ENCODE measurements around the gene DHX35.

Gene DHX35

GRCh38 chr20:39032997-39033396 is 70.9 kb downstream of the DHX35 start:
- Histone ChIP-seq H4K20me1 (ENCODE audit: insufficient read depth, low read length) (no peaks in the 10 kb centered on the region), H2AFZ (ENCODE audit: low read depth, low read length) (no peak overlapping the region), H3K79me2 (ENCODE audit: insufficient read depth, low read length) (no peaks in the 10 kb centered on the region), H3K9ac (ENCODE audit: low read depth, low read length) (no peak overlapping the region), H3K4me1 (ENCODE audit: insufficient read depth, low read length) (no peaks in the 10 kb centered on the region), H3K27ac (ENCODE audit: low read length) (no peak overlapping the region), H3K4me3 (ENCODE audit: low read depth in 1 of 2, low read length in 2 of 2) (no peak overlapping the region), H3K9me3 (ENCODE audit: insufficient read depth, low read length, severe bottlenecking) (no peaks in the 10 kb centered on the region), H3K27me3 (ENCODE audit: insufficient read depth, low read length, poor library complexity) (no peaks in the 10 kb centered on the region), H3K36me3 (ENCODE audit: insufficient read depth, low read length) (peaks cover 86% of the 10 kb centered on the region), H3K4me2 (ENCODE audit: insufficient read depth, low read length) (no peak overlapping the region)
- no peak for ATAC-seq (ENCODE audit: insufficient read depth, low read depth)
- no peak for TF ChIP-seq CTCF (IDR thresholded peaks at IDR 0.05; ENCODE audit: borderline replicate concordance, extremely low read depth, low read length, poor library complexity, severe bottlenecking)
- TF ChIP-seq EZH2 (IDR thresholded peaks at IDR 0.05; ENCODE audit: borderline replicate concordance, low read depth, low read length, severe bottlenecking): no peak
- DNase-seq: no peak

- H2AFZ ChIP-seq (ENCODE audit: low read depth, low read length): no peak overlapping the region
- H3K4me1 ChIP-seq (ENCODE audit: insufficient read depth, low read length): no peaks in the 10 kb centered on the region
- peaks cover 88% of the 10 kb centered on the region for H3K36me3 ChIP-seq (ENCODE audit: insufficient read depth, low read length)
- TF ChIP-seq CTCF (IDR thresholded peaks at IDR 0.05; ENCODE audit: borderline replicate concordance, extremely low read depth, low read length, poor library complexity, severe bottlenecking) (no peak), EZH2 (IDR thresholded peaks at IDR 0.05; ENCODE audit: borderline replicate concordance, low read depth, low read length, severe bottlenecking) (no peak)
- no peak overlapping the region for H3K4me2 ChIP-seq (ENCODE audit: insufficient read depth, low read length)
- H3K27ac ChIP-seq (ENCODE audit: low read length): no peak overlapping the region
- DNase-seq (no peak), ATAC-seq (ENCODE audit: insufficient read depth, low read depth) (no peak)
- no peaks in the 10 kb centered on the region for H3K79me2 ChIP-seq (ENCODE audit: insufficient read depth, low read length)
- H3K9ac ChIP-seq (ENCODE audit: low read depth, low read length): no peak overlapping the region
- no peaks in the 10 kb centered on the region for H3K9me3 ChIP-seq (ENCODE audit: insufficient read depth, low read length, severe bottlenecking)
- H3K4me3 ChIP-seq (ENCODE audit: low read depth in 1 of 2, low read length in 2 of 2): no peak overlapping the region
- H3K27me3 ChIP-seq (ENCODE audit: insufficient read depth, low read length, poor library complexity): no peaks in the 10 kb centered on the region
- H4K20me1 ChIP-seq (ENCODE audit: insufficient read depth, low read length): no peaks in the 10 kb centered on the region
These were observed 73.9 kb downstream of the DHX35 start for GRCh38 chr20:39036011-39036410.

GRCh38 chr20:39036851-39037250 is 74.7 kb downstream of the DHX35 start:
- Histone ChIP-seq H2AFZ (ENCODE audit: low read depth, low read length) (no peak overlapping the region), H3K4me3 (ENCODE audit: low read depth in 1 of 2, low read length in 2 of 2) (no peak overlapping the region), H3K79me2 (ENCODE audit: insufficient read depth, low read length) (no peaks in the 10 kb centered on the region), H3K9ac (ENCODE audit: low read depth, low read length) (no peak overlapping the region), H3K9me3 (ENCODE audit: insufficient read depth, low read length, severe bottlenecking) (no peaks in the 10 kb centered on the region), H4K20me1 (ENCODE audit: insufficient read depth, low read length) (no peaks in the 10 kb centered on the region), H3K27ac (ENCODE audit: low read length) (no peak overlapping the region), H3K4me2 (ENCODE audit: insufficient read depth, low read length) (no peak overlapping the region), H3K4me1 (ENCODE audit: insufficient read depth, low read length) (no peaks in the 10 kb centered on the region), H3K27me3 (ENCODE audit: insufficient read depth, low read length, poor library complexity) (no peaks in the 10 kb centered on the region), H3K36me3 (ENCODE audit: insufficient read depth, low read length) (peaks cover 82% of the 10 kb centered on the region)
- DNase-seq: no peak
- TF ChIP-seq EZH2 (IDR thresholded peaks at IDR 0.05; ENCODE audit: borderline replicate concordance, low read depth, low read length, severe bottlenecking) (no peak), CTCF (IDR thresholded peaks at IDR 0.05; ENCODE audit: borderline replicate concordance, extremely low read depth, low read length, poor library complexity, severe bottlenecking) (no peak)
- no peak for ATAC-seq (ENCODE audit: insufficient read depth, low read depth)

GRCh38 chr20:39038047-39038446 is 75.9 kb downstream of the DHX35 start:
- ATAC-seq (ENCODE audit: insufficient read depth, low read depth) (no peak), DNase-seq (no peak)
- no peak overlapping the region for H3K4me3 ChIP-seq (ENCODE audit: low read depth in 1 of 2, low read length in 2 of 2)
- H2AFZ ChIP-seq (ENCODE audit: low read depth, low read length): no peak overlapping the region
- no peaks in the 10 kb centered on the region for H3K79me2 ChIP-seq (ENCODE audit: insufficient read depth, low read length)
- no peaks in the 10 kb centered on the region for H3K9me3 ChIP-seq (ENCODE audit: insufficient read depth, low read length, severe bottlenecking)
- no peak overlapping the region for H3K9ac ChIP-seq (ENCODE audit: low read depth, low read length)
- H3K27me3 ChIP-seq (ENCODE audit: insufficient read depth, low read length, poor library complexity): no peaks in the 10 kb centered on the region
- H3K36me3 ChIP-seq (ENCODE audit: insufficient read depth, low read length): peaks cover 82% of the 10 kb centered on the region
- H3K4me2 ChIP-seq (ENCODE audit: insufficient read depth, low read length): no peak overlapping the region
- no peaks in the 10 kb centered on the region for H4K20me1 ChIP-seq (ENCODE audit: insufficient read depth, low read length)
- H3K4me1 ChIP-seq (ENCODE audit: insufficient read depth, low read length): no peaks in the 10 kb centered on the region
- TF ChIP-seq EZH2 (IDR thresholded peaks at IDR 0.05; ENCODE audit: borderline replicate concordance, low read depth, low read length, severe bottlenecking): no peak
- no peak for TF ChIP-seq CTCF (IDR thresholded peaks at IDR 0.05; ENCODE audit: borderline replicate concordance, extremely low read depth, low read length, poor library complexity, severe bottlenecking)
- no peak overlapping the region for H3K27ac ChIP-seq (ENCODE audit: low read length)

Measured in DND-41 (cell line).